WERI-Rb-1 (cell line): ENCODE measurements around the gene NRIP3.
"Not testable (repeated sequence)": the region's sequence is repeated elsewhere in the genome, so short reads cannot be mapped to it uniquely, and the experiment has no call there.

ENCODE experiments used
- DNase-seq: peaks from one replicate; pipeline ENCODE4 v3.0.0-alpha.2; 2020
- H3K27ac ChIP-seq: fragments of 250-450 bp; sonication (Bioruptor Pico); 2 replicates; pipeline ENCODE4 v1.5.1; 2020; ENCODE audit warnings: mild to moderate bottlenecking, moderate library complexity
- H3K27me3 ChIP-seq: fragments of 250-450 bp; sonication (Bioruptor Pico); 2 replicates; pipeline ENCODE4 v1.5.1; 2021; ENCODE audit warnings: mild to moderate bottlenecking, low read depth, moderate library complexity; ENCODE audit not compliant: insufficient read depth, severe bottlenecking
- H3K36me3 ChIP-seq: fragments of 250-450 bp; sonication (Bioruptor Pico); 2 replicates; pipeline ENCODE4 v1.5.1; 2020; ENCODE audit warnings: mild to moderate bottlenecking, moderate library complexity
- H3K4me3 ChIP-seq: 2 replicates; pipeline ENCODE4 v1.5.1; 2011; ENCODE audit warnings: low read depth, mild to moderate bottlenecking, control low read depth, low read length
- H3K9me3 ChIP-seq: fragments of 250-450 bp; sonication (Bioruptor Pico); 2 replicates; pipeline ENCODE4 v1.5.1; 2021; ENCODE audit warnings: mild to moderate bottlenecking, moderate library complexity; ENCODE audit not compliant: severe bottlenecking
- CTCF ChIP-seq: IDR thresholded peaks from 2 replicates; pipeline ENCODE4 v1.5.1; 2011; ENCODE audit warnings: low read depth, mild to moderate bottlenecking, control low read depth, inconsistent platforms, low read length

Gene NRIP3

GRCh38 chr11:8937659-8938058 lies 66.1 kb downstream of the NRIP3 start:
- Histone ChIP-seq H3K27me3 (no peaks in the 10 kb centered on the region), H3K36me3 (no peaks in the 10 kb centered on the region), H3K27ac (no peak overlapping the region), H3K9me3 (no peaks in the 10 kb centered on the region), H3K4me3 (no peak overlapping the region)
- no peak for DNase-seq
- TF ChIP-seq CTCF, result no peak

GRCh38 chr11:8937159-8937558 lies 66.6 kb downstream of the NRIP3 start:
- no peak overlapping the region for H3K27ac ChIP-seq
- DNase-seq, result no peak
- H3K36me3 ChIP-seq, result no peaks in the 10 kb centered on the region
- H3K27me3 ChIP-seq, result no peaks in the 10 kb centered on the region
- TF ChIP-seq CTCF, result no peak
- no peaks in the 10 kb centered on the region for H3K9me3 ChIP-seq
- H3K4me3 ChIP-seq, result no peak overlapping the region

- H3K36me3 ChIP-seq, H3K9me3 ChIP-seq, H3K27me3 ChIP-seq, H3K4me3 ChIP-seq, DNase-seq, H3K27ac ChIP-seq: not testable (repeated sequence)
These were observed 68.0 kb downstream of the NRIP3 start for GRCh38 chr11:8935789-8936188.

- no peaks in the 10 kb centered on the region for H3K36me3 ChIP-seq
- H3K4me3 ChIP-seq, result no peak overlapping the region
- peak; percentile 39 for DNase-seq
- TF ChIP-seq CTCF, result no peak
- H3K27ac ChIP-seq, result no peak overlapping the region
- no peaks in the 10 kb centered on the region for H3K27me3 ChIP-seq
- no peaks in the 10 kb centered on the region for H3K9me3 ChIP-seq
These were observed 68.9 kb downstream of the NRIP3 start for GRCh38 chr11:8934742-8935488.

- H3K9me3 ChIP-seq, result no peaks in the 10 kb centered on the region
- DNase-seq, result no peak
- TF ChIP-seq CTCF, result peak; percentile 63
- no peaks in the 10 kb centered on the region; the same call in 1 of the 2 replicates for H3K36me3 ChIP-seq
- no peak overlapping the region for H3K4me3 ChIP-seq
- H3K27me3 ChIP-seq, result no peaks in the 10 kb centered on the region
- no peak overlapping the region for H3K27ac ChIP-seq
These were observed 69.9 kb downstream of the NRIP3 start for GRCh38 chr11:8933931-8934330.

GRCh38 chr11:8932564-8933180 lies 71.1 kb downstream of the NRIP3 start, which contains the start of gene C11orf16:
TSS of gene C11orf16 (minus strand) at chr11:8932947. CDS start at chr11:8932308, 639 bp downstream.
- H3K9me3 ChIP-seq, result no peaks in the 10 kb centered on the region
- peaks cover 3% of the 10 kb centered on the region for H3K36me3 ChIP-seq
- no peak for DNase-seq
- no peaks in the 10 kb centered on the region for H3K27me3 ChIP-seq
- H3K4me3 ChIP-seq, result no peak within 1 kb of the TSS
- TF ChIP-seq CTCF, result no peak
- H3K27ac ChIP-seq, result no peak within 1 kb of the TSS
